ENCODE measurements around the gene CAPZB. TPM values are rescaled to one million over a fixed set of nuclear protein-coding genes. Genes with fewer than 3 reads are reported as not detected.

Gene CAPZB
- total and polyA plus RNA-seq, 7 experiments from 2014 or later, result 216 to 559 (median 327) TPM

GRCh38 chr1:19319196-19319595 is 166.1 kb downstream of the CAPZB start:
- Mint-ChIP-seq H3K27ac (peak overlapping the region in 1 of 9 donors; percentile 7), H3K4me3 (no peak overlapping the region), H3K27me3 (no peaks in the 10 kb centered on the region), H3K4me1 (peaks cover 6 to 18% (median 10%) of the 10 kb centered on the region in 7 donors), H3K36me3 (peaks cover 0 to 32% (median 11%) of the 10 kb centered on the region in 5 donors), H3K9me3 (no peaks in the 10 kb centered on the region)
- Histone ChIP-seq H3K4me1 (ENCODE audit: control insufficient read depth in 2 of 2, insufficient read depth in 2 of 2, low read length in 2 of 2) (no peaks in the 10 kb centered on the region), H3K27me3 (ENCODE audit: control insufficient read depth in 2 of 2, insufficient read depth in 2 of 2, low read length in 2 of 2) (no peaks in the 10 kb centered on the region), H3K4me3 (ENCODE audit: low read length) (no peak overlapping the region), H3K9me3 (ENCODE audit: control insufficient read depth in 2 of 3, low read length in 3 of 3) (no peaks in the 10 kb centered on the region), H3K36me3 (ENCODE audit: control insufficient read depth in 2 of 3, insufficient read depth in 3 of 3, low read length in 3 of 3) (peaks cover 0 to 7% (median 0%) of the 10 kb centered on the region in 3 experiments), H3K27ac (ENCODE audit: low read depth, low read length) (no peak overlapping the region)
- DNase-seq (no peak), ATAC-seq (no peak)
- POLR2A ChIA-PET, result no interaction called here
- CTCF ChIA-PET, result no interaction called here
- intact Hi-C loops (cut with micrococcal nuclease), result loop anchor here in 1 of 2 donors (10.0 kb wide), 1 partner anchor 326 kb away; the partner anchor contains the start of gene NBL1

GRCh38 chr1:19317126-19317910 is 168.0 kb downstream of the CAPZB start:
- no peaks in the 10 kb centered on the region for H3K27me3 Mint-ChIP-seq
- no peaks in the 10 kb centered on the region for H3K27me3 ChIP-seq (ENCODE audit: control insufficient read depth in 2 of 2, insufficient read depth in 2 of 2, low read length in 2 of 2)
- H3K4me3 Mint-ChIP-seq, result no peak overlapping the region
- intact Hi-C loops (cut with micrococcal nuclease), result loop anchor here in 1 of 2 donors (10.0 kb wide), 1 partner anchor 327 kb away; the partner anchor contains the start of gene NBL1
- H3K27ac Mint-ChIP-seq, result peak overlapping the region in 1 of 9 donors; percentile 25
- no peaks in the 10 kb centered on the region for H3K9me3 ChIP-seq (ENCODE audit: control insufficient read depth in 2 of 3, low read length in 3 of 3)
- ChIA-PET CTCF (no interaction called here), POLR2A (no interaction called here)
- H3K4me1 ChIP-seq (ENCODE audit: control insufficient read depth in 2 of 2, insufficient read depth in 2 of 2, low read length in 2 of 2), result peaks cover 11% of the 10 kb centered on the region in 2 donors
- ATAC-seq, result no peak
- no peak for DNase-seq
- no peak overlapping the region for H3K4me3 ChIP-seq (ENCODE audit: low read length)
- peaks cover 0 to 27% (median 5%) of the 10 kb centered on the region in 5 donors for H3K36me3 Mint-ChIP-seq
- H3K4me1 Mint-ChIP-seq, result peaks cover 17 to 28% (median 21%) of the 10 kb centered on the region in 7 donors
- H3K36me3 ChIP-seq (ENCODE audit: control insufficient read depth in 2 of 3, insufficient read depth in 3 of 3, low read length in 3 of 3), result no peaks in the 10 kb centered on the region
- no peaks in the 10 kb centered on the region for H3K9me3 Mint-ChIP-seq
- H3K27ac ChIP-seq (ENCODE audit: low read depth, low read length), result no peak overlapping the region

- H3K27ac Mint-ChIP-seq, result peak overlapping the region in 1 of 9 donors; percentile 53
- no peaks in the 10 kb centered on the region for H3K27me3 Mint-ChIP-seq
- Histone ChIP-seq H3K9me3 (ENCODE audit: control insufficient read depth in 2 of 3, low read length in 3 of 3) (no peaks in the 10 kb centered on the region), H3K36me3 (ENCODE audit: control insufficient read depth in 2 of 3, insufficient read depth in 3 of 3, low read length in 3 of 3) (no peaks in the 10 kb centered on the region), H3K27ac (ENCODE audit: low read depth, low read length) (no peak overlapping the region), H3K4me3 (ENCODE audit: low read length) (no peak overlapping the region), H3K4me1 (ENCODE audit: control insufficient read depth in 2 of 2, insufficient read depth in 2 of 2, low read length in 2 of 2) (peaks cover 16 to 17% of the 10 kb centered on the region in 2 donors), H3K27me3 (ENCODE audit: control insufficient read depth in 2 of 2, insufficient read depth in 2 of 2, low read length in 2 of 2) (no peaks in the 10 kb centered on the region)
- CTCF ChIA-PET, result no interaction called here
- peaks cover 25 to 36% (median 29%) of the 10 kb centered on the region in 7 donors for H3K4me1 Mint-ChIP-seq
- peak overlapping the region in 2 of 10 donors; percentile 13 to 39 for H3K4me3 Mint-ChIP-seq
- H3K36me3 Mint-ChIP-seq, result peaks cover 0 to 21% (median 0%) of the 10 kb centered on the region in 5 donors
- DNase-seq, result no peak
- intact Hi-C loops (cut with micrococcal nuclease), result loop anchor here in 1 of 2 donors (10.0 kb wide), 1 partner anchor 329 kb away; the partner anchor contains the start of gene NBL1
- POLR2A ChIA-PET, result no interaction called here
- no peaks in the 10 kb centered on the region for H3K9me3 Mint-ChIP-seq
- ATAC-seq, result no peak
Observed at GRCh38 chr1:19315378-19316198, 169.8 kb downstream of the CAPZB start.

- Mint-ChIP-seq H3K4me1 (peaks cover 25 to 42% (median 37%) of the 10 kb centered on the region in 7 donors), H3K9me3 (no peaks in the 10 kb centered on the region), H3K36me3 (peaks cover 0 to 21% (median 0%) of the 10 kb centered on the region in 5 donors), H3K4me3 (peak overlapping the region in 7 of 10 donors; percentile 17 to 93 (median 81)), H3K27ac (peak overlapping the region in 2 of 9 donors; percentile 13 to 54), H3K27me3 (no peaks in the 10 kb centered on the region)
- Histone ChIP-seq H3K27me3 (ENCODE audit: control insufficient read depth in 2 of 2, insufficient read depth in 2 of 2, low read length in 2 of 2) (no peaks in the 10 kb centered on the region), H3K4me1 (ENCODE audit: control insufficient read depth in 2 of 2, insufficient read depth in 2 of 2, low read length in 2 of 2) (peaks cover 16 to 17% of the 10 kb centered on the region in 2 donors), H3K9me3 (ENCODE audit: control insufficient read depth in 2 of 3, low read length in 3 of 3) (no peaks in the 10 kb centered on the region), H3K4me3 (ENCODE audit: low read length) (no peak overlapping the region), H3K27ac (ENCODE audit: low read depth, low read length) (no peak overlapping the region), H3K36me3 (ENCODE audit: control insufficient read depth in 2 of 3, insufficient read depth in 3 of 3, low read length in 3 of 3) (no peaks in the 10 kb centered on the region)
- ATAC-seq (no peak), DNase-seq (peak in 1 of 9 donors; percentile 16)
- POLR2A ChIA-PET, result no interaction called here
- CTCF ChIA-PET, result no interaction called here
- intact Hi-C loops (cut with micrococcal nuclease), result loop anchor here (2.0 to 10.0 kb wide), 3 partner anchors 27 to 331 kb away; partner anchors contain the start of genes NBL1 (in 1 of the 2) and UBR4 (in 1 of the 2)
Observed at GRCh38 chr1:19313961-19314882, 171.1 kb downstream of the CAPZB start.

GRCh38 chr1:19313636-19313959 is 171.7 kb downstream of the CAPZB start:
- Mint-ChIP-seq H3K27me3 (no peaks in the 10 kb centered on the region), H3K4me3 (peak overlapping the region in 9 of 10 donors; percentile 62 to 93 (median 87)), H3K4me1 (peaks cover 29 to 47% (median 41%) of the 10 kb centered on the region in 7 donors), H3K27ac (peak overlapping the region in 5 of 9 donors; percentile 8 to 80 (median 29)), H3K9me3 (no peaks in the 10 kb centered on the region), H3K36me3 (peaks cover 0 to 15% (median 0%) of the 10 kb centered on the region in 5 donors)
- no peak overlapping the region for H3K4me3 ChIP-seq (ENCODE audit: low read length)
- H3K9me3 ChIP-seq (ENCODE audit: control insufficient read depth in 2 of 3, low read length in 3 of 3), result no peaks in the 10 kb centered on the region
- ChIA-PET CTCF (no interaction called here), POLR2A (interaction anchor here (0.6 kb wide), 1 partner anchor 228 kb away, joined by 4 read pairs; no protein-coding TSS in a partner anchor)
- no peaks in the 10 kb centered on the region for H3K27me3 ChIP-seq (ENCODE audit: control insufficient read depth in 2 of 2, insufficient read depth in 2 of 2, low read length in 2 of 2)
- intact Hi-C loops (cut with micrococcal nuclease), result loop anchor here (2.0 to 10.0 kb wide), 3 partner anchors 27 to 331 kb away; partner anchors contain the start of genes NBL1 (in 1 of the 2) and UBR4 (in 1 of the 2)
- DNase-seq (no peak), ATAC-seq (no peak)
- peaks cover 0 to 2% (median 0%) of the 10 kb centered on the region in 3 experiments for H3K36me3 ChIP-seq (ENCODE audit: control insufficient read depth in 2 of 3, insufficient read depth in 3 of 3, low read length in 3 of 3)
- H3K27ac ChIP-seq (ENCODE audit: low read depth, low read length), result no peak overlapping the region
- peaks cover 16 to 17% of the 10 kb centered on the region in 2 donors for H3K4me1 ChIP-seq (ENCODE audit: control insufficient read depth in 2 of 2, insufficient read depth in 2 of 2, low read length in 2 of 2)

All from naive thymus-derived CD4-positive, alpha-beta T cell (primary cell).